ENCODE measurements around the gene ZNF565.
"Not testable (repeated sequence)": the region's sequence is repeated elsewhere in the genome, so short reads cannot be mapped to it uniquely, and the experiment has no call there.

Gene ZNF565

DNA sequence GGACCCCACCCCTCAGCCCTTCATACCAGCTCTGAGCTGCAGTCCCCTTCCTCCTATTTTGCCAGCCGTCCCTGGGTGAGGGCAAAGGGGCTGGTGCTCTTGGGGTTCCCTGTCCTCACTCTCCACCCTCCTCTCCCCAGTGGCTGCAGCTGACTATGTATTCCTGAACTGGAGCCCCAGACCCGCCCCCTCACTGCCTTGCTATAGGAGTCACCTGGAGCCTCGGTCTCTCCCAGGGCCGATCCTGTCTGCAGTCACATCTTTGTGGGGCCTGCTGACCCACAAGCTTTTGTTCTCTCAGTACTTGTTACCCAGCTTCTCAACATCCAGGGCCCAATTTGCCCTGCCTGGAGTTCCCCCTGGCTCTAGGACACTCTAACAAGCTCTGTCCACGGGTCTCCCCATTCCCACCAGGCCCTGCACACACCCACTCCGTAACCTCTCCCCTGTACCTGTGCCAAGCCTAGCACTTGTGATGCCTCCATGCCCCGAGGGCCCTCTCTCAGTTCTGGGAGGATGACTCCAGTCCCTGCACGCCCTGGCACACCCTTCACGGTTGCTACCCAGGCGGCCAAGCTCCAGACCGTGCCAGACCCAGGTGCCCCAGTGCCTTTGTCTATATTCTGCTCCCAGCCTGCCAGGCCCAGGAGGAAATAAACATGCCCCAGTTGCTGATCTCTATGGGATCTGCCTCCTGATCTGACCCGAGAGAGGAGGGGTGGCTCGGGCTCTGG is 64.6 kb downstream of the ZNF565 start:
- DNase-seq: no peak

DNA sequence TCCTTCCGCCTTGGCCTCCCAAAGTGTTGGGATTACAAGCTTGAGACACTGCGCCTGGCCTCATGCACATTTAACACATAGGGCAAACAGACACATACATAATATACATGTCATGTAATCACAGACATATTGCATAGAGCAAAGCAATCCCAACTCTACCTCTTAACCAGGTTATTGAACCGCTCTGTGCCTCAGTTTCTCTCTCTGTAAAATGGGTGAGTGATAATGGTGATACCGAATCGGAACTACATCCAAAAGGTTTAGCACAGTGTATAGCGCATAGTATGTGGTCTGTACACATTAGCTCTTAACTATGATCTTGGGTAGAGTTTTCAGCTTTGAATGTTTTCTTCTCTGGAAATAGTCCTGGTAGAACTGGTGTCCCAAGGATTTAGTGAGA is 69.8 kb downstream of the ZNF565 start:
- DNase-seq: no peak

DNA sequence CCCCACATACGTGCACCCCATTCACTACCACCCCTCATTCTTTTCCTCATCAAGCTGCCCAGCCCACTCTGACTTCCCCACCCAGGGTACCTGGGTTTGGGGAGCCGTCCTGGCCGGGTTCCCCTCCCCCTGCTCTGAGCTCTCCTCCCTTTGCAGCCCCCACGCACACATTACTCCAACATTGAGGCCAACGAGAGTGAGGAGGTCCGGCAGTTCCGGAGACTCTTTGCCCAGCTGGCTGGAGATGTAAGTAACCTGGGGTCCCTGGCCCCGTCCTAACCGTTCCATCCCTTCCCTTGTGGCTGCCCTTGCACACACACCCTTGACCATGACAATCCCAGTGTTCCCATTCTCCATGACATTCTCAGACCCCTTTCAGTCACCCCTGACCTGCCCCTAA is 72.0 kb downstream of the ZNF565 start:
- DNase-seq: no peak

DNA sequence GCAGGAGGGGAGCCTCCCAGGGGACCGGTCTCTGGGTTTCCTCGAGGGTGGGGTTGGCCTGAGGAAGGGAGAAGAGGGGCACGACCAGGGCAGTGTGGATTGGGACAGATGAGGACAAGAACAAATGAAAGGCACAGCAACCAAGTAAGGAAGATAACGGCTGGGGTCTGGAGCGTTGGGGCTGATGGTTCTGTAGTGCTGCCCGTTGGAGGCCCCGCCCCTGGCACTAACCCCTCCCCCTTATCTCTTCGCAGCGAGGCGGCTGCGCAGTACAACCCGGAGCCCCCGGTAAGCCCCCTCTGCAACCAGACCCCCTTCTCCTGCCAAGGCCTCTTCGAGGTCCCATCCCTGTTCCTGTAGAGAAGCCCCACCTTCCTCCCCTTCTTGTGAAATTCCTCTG is 72.4 kb downstream of the ZNF565 start:
- DNase-seq: no peak

DNA sequence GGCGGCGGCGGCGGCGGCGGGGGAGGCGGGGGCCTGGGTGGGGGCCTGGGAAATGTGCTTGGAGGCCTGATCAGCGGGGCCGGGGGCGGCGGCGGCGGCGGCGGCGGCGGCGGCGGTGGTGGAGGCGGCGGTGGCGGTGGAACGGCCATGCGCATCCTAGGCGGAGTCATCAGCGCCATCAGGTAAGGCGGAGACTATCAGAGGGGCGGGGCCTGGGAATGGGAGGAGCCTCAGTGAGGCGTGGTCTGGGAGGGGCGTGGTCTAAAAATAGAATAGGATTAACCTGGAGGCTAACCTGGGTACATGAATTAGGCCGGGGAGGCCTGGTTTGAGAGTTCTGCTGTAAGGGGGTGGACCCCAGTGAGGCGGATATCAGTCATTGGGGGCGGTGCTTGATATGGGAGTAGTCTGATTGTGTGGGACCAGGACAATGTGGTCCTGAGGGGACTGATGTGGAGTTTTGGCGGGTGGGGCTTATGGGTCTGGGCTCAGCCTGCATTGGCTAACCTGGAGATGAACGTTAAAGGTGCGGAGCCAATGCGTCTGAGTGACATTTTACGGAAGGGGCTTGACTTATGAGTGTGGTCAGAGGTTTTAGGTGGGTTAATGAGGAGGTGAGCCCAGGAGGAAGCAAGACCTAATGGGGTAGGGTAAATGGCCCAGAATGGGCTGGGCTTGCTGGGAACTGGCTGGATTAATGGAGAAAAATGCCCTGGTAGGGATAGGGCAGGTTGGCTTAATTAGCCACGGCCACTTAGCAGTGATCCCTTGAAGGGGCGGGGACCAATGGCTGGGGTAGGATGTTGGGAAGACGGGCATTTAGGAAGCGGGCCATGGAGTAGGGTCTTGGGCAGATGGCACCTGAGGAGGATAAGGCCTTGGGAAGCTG is 73.2 kb downstream of the ZNF565 start:
- DNase-seq: peak; percentile 93

DNA sequence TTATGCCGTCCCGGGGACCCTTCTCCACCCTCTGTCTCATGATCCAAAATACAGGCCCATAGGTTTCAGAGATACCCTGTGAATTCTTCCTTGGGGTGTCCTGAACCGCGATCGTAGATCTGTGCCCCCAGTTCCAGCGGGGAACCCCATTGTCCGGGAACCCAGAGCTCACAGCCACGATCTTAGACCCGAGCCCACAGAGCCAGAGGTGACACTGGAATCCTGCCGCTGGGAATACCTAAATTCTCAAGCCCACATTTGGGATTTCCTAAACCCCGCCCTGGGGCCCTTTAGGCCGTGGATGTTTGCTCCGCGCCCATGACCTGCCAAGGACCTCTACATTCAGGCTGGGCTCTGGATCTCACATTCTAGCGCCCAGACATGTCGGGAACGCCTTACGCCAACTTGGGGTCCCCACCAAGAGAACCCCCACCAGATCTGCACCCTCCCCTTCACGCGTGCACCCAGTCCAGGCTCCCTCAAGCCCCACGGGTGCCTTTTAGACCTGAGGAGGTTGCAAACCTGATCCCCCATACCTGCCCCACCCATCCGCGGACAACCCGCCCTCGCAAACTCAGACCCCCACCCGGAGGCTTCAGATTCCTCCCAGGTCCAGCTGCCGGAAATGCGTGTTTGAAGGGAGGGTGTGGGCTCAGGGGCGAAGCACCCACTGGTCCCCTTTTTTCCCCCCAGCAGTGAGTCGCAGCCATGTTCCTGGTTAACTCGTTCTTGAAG is 74.0 kb downstream of the ZNF565 start:
- DNase-seq: peak; percentile 74

DNA sequence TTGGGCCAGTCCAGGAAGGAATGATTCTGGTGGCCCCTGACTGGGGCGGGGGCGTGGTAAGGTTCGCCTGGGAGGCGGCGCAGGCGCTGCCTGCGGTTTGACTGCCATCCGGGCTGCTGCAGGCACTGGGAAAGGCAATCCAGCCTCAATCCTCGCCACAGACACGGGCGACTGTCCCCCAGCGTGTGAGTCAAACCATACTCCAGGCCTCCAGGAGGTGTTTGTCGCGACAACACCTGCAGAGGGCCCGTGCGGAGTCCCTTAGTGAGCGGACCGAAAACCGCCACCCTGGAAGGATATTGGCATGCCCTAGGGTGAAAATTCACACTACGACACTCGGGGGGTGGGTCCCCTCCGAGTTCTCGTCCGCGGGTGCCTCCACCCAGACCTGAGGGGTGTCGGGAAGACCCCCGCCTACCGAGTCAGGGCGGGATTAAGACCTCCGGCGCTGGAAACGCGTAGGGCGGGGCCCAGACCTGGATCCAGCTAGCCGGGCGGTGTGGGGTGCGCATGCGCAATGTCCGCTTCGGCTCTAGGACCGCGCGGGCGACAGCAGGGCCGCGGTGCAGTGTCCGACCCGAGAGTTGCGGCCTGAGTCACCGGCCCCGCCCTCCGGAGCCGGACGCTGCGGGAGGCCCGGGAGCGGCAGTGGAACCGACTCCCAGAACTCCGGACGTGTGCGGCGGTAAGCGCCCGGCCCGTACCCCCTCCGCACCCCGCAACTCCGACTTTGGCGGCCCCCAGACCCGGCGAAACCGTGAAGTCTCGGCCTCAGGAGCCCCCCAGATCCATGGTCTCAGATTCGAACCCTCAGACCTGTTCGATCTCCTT is 74.8 kb downstream of the ZNF565 start, which contains the start of gene CAPNS1:
TSS of gene CAPNS1 (plus strand) at position 594 of the 831 bp plus-strand sequence. CDS start 946 bp downstream, outside the sequence.
- peak; percentile 99 for DNase-seq

DNA sequence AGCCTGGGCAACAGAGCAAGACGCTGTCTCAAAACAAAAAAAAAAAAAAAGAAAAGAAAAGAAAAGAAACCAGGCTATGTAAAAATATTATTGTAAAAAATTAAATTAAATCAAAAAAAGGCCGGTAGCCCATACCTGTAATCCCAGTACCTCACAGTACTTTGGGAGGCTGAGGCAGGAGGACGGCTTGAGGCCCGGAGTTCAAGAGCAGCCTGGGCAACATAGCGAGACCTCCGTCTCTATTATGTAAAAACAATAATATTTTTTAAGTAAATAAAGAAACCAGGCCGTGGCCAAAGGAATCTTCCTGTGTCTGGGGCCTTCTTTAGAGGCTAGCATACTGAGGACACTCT is 75.4 kb downstream of the ZNF565 start:
- no peak for DNase-seq

DNA sequence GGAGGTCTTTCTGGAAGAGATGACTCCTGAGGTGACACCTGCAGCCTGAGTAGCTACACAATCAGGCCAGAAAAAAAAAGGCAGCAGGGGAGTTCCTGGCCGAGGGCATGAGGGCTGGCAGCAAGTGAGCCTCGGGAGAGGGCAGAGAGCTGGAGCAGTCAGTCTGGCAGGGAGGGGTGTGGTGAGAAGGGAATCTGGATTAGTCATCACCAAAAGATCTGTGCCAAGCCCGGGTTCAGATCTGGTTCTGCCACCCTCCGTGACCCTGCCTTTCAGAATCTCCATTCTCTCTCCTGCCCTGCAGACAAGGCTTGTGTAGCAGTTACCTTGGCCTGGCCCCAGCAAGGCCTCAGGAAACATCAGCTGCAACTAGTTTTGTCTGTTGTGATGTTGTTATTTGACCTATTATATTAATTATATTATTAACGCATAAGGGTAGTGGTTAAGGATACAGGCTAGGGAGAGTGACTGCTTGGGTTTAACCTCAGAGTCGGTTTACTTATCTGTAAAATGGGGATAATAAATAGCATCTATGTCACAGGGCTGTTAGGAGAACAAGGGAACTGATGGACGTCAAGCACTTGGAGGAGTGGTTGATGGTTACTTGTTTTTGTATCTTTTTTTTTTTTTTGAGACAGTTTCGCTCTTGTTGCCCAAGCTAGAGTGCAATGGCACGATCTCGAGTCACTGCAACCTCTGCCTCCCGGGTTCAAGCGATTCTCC is 77.3 kb downstream of the ZNF565 start:
- peak; percentile 70 for DNase-seq

DNA sequence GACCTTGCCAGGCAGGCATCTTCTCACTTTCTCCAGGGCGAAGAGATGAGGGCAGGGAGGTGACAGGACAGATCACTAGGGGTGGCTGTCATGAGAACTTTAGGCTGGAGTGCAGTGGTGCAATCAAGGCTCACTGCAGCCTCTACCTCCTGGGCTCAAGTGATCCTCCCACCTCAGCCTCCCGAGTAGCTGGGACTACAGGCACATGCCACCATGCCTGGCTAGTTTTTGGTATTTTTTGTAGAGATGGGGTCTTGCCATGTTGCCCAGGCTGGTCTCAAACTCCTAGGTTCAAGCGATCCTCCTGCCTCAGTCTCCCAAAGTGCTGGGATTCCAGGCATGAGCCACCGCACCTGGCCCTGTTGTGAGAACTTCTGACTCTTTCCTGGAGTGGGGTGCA is 79.6 kb downstream of the ZNF565 start:
- DNase-seq: not testable (repeated sequence)
